ENCODE results near the gene VILL.

Gene VILL

DNA sequence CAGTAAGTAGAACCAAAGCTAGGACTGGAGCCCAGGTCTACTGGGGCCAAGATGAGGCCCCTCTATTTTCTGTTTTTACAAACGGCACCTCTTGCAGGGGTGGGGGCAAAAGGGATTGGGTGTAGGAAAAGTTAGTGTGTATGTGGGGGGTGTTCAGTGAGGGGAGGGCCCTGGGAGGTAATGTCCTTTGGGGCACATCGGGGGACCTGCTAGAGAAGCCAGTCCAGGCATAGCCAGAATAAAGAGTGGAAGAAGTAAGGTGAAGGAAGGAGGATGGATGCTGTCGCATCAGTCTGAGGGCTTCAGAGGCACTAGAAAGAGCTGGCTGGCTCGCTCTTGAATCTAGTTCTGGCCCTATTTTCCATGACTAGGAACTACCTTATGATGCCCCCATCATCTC is 36.3 kb downstream of the VILL start:
- in situ Hi-C loops (cut with MboI; ENCODE audit: low pct_unique_long_range_greater_than_20kb, low sequenced_read_pairs, unreplicated experiment), result no loop called here
- DNase-seq (ENCODE audit: low spot score), result no peak
- TF ChIP-seq, protein P1, sequence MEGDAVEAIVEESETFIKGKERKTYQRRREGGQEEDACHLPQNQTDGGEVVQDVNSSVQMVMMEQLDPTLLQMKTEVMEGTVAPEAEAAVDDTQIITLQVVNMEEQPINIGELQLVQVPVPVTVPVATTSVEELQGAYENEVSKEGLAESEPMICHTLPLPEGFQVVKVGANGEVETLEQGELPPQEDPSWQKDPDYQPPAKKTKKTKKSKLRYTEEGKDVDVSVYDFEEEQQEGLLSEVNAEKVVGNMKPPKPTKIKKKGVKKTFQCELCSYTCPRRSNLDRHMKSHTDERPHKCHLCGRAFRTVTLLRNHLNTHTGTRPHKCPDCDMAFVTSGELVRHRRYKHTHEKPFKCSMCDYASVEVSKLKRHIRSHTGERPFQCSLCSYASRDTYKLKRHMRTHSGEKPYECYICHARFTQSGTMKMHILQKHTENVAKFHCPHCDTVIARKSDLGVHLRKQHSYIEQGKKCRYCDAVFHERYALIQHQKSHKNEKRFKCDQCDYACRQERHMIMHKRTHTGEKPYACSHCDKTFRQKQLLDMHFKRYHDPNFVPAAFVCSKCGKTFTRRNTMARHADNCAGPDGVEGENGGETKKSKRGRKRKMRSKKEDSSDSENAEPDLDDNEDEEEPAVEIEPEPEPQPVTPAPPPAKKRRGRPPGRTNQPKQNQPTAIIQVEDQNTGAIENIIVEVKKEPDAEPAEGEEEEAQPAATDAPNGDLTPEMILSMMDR (IDR thresholded peaks at IDR 0.05; ENCODE audit: extremely low read depth, insufficient read depth, missing control alignments), result no peak

GRCh38 chr3:38027466-38028465 is 37.2 kb downstream of the VILL start:
- in situ Hi-C loops (cut with MboI; ENCODE audit: low pct_unique_long_range_greater_than_20kb, low sequenced_read_pairs, unreplicated experiment), result no loop called here
- TF ChIP-seq, protein P1 (IDR thresholded peaks at IDR 0.05; ENCODE audit: extremely low read depth, insufficient read depth, missing control alignments), result no peak
- DNase-seq (ENCODE audit: low spot score), result no peak

DNA sequence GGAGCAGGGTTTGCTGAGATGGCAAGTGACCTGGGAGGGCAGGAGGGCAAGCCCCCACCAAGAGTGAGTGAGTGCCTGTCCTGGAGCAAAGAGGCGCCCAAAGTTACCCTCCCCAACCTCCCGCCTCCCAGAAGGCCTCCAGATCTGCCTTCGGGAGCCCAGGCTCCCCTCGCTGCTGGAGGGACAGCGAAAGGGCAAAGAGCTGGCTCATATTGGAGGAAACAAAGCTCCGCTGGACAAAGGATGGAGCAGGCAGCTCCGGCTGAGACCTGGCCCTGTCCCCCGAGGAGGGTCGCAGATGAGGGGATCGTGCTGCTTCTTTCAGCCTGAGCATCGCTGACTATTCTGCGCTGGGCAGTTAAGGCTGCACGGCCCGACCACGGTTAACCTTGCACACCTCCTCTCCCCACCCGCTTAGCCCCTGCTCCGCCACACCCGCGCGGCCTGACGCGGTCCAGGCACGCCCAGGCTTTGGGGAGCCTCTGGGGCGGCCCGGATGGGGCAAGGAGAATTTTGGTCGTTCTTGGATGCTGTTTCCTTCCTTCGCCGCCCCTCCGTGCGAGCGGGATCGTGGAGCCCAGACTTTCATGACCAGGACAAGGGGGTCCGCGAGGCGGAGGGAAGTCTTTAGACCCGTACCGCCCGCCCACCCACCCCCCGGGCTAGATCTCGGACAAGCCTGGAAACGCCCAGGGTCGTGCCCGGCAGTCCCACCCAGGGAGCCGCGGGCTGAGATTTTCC is 38.2 kb downstream of the VILL start:
- TF ChIP-seq, protein P1 (IDR thresholded peaks at IDR 0.05; ENCODE audit: extremely low read depth, insufficient read depth, missing control alignments), result no peak
- in situ Hi-C loops (cut with MboI; ENCODE audit: low pct_unique_long_range_greater_than_20kb, low sequenced_read_pairs, unreplicated experiment), result no loop called here
- no peak for DNase-seq (ENCODE audit: low spot score)

DNA sequence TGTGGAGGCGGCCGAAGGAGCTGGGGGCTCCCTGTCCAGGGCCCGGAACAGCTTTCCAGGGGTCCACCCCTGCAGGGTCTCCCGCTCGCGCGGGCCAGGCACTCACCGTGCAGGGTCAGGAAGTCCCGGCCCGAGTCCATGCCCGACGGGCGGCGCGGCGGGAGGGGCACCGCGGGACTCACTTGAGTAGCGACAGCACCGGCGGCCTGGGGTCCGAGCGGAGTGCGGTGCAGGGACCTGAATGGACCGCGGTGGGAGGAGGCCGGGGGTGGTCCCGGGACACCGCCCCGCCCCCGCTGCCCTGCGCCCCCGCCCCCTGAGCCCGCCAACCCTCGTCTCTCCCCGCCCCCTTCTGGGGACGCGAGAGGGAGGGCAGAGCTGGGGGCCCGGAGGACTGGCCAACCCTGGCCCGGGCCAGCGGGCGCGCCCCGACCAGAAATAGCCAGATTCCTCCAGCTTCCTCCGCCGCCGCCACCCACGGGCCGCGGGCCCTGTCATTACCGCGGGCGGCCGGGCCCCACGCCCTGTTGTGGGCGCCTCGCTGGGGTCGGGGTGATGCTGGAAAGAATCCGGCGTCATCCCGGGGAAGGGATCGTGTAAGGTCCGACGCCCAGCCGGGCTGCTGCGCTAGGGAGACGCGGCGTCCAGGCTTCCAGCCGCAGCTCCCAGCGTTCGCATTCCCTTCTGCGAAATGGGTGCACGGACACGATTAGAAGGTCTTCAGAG is 39.0 kb downstream of the VILL start, which contains the start of gene PLCD1:
Gene PLCD1 (minus strand): TSS at position 243 of the 726 bp plus-strand sequence. CDS start 103 bp downstream, at position 140.
- DNase-seq (ENCODE audit: low spot score), result no peak
- TF ChIP-seq, protein P1 (IDR thresholded peaks at IDR 0.05; ENCODE audit: extremely low read depth, insufficient read depth, missing control alignments), result no peak
- in situ Hi-C loops (cut with MboI; ENCODE audit: low pct_unique_long_range_greater_than_20kb, low sequenced_read_pairs, unreplicated experiment), result no loop called here

- TF ChIP-seq, protein P1 (IDR thresholded peaks at IDR 0.05; ENCODE audit: extremely low read depth, insufficient read depth, missing control alignments), result no peak
Observed at GRCh38 chr3:38030126-38031021, 39.8 kb downstream of the VILL start.

More at GRCh38 chr3:38030126-38031021, 39.8 kb downstream of the VILL start:
- in situ Hi-C loops (cut with MboI; ENCODE audit: low pct_unique_long_range_greater_than_20kb, low sequenced_read_pairs, unreplicated experiment), result no loop called here
- no peak for DNase-seq (ENCODE audit: low spot score)

All from GM13977 (cell line).